GM12891 (cell line): Measurements from ENCODE around the gene TMEM50A.

Experiments used
- PAX5 ChIP-seq: IDR thresholded peaks from 2 replicates; pipeline ENCODE4 v1.6.1; 2011; ENCODE audit warnings: low read length, moderate library complexity, mild to moderate bottlenecking; ENCODE audit not compliant: insufficient read depth, severe bottlenecking
- POLR2A ChIP-seq: IDR thresholded peaks from 2 replicates; pipeline ENCODE4 v1.6.1; 2011; ENCODE audit warnings: low read depth, low read length, control low read depth
- POLR2AphosphoS5 ChIP-seq: IDR thresholded peaks from 2 replicates; pipeline ENCODE4 v1.6.1; 2011; ENCODE audit warnings: low read depth, low read length, control low read depth
- POU2F2 ChIP-seq: IDR thresholded peaks from 2 replicates; pipeline ENCODE4 v1.6.1; 2011; ENCODE audit warnings: low read depth, mild to moderate bottlenecking, control low read depth, low read length, moderate library complexity
- SPI1 ChIP-seq: IDR thresholded peaks from 2 replicates; pipeline ENCODE4 v1.6.1; 2011; ENCODE audit warnings: low read depth, low read length, control low read depth
- TAF1 ChIP-seq: IDR thresholded peaks from 2 replicates; pipeline ENCODE4 v1.6.1; 2011; ENCODE audit warnings: low read depth, low read length, control low read depth

DNA sequence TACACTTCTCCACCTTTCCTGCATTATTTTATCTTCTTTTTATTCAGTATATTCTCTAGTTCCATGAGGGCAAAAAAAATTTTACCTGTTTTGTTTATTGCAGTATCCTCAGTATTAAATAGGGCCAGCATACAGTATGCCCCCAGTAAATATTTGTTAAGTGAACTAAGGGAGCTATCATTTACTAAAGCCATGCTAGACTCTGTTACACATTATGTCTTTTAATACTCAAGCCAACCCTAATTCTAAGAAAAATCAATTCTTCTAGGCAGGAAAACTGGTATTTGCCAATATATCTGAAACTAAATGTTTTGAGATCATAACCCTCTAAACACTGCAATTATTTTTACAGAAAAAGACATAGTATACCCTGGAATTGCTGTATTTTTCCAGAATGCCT lies 18.3 kb downstream of the TMEM50A start:
- TF ChIP-seq POLR2AphosphoS5 (no peak), POLR2A (no peak), SPI1 (no peak), TAF1 (no peak), PAX5 (no peak), POU2F2 (no peak)
